PC-9 (cell line): ENCODE data around the gene CYP27B1. TPM values are rescaled to one million over a fixed set of nuclear protein-coding genes. Genes with fewer than 3 reads are reported as not detected.

Experiments
- BruUV-seq: library from RNA; stranded (reverse); fragments of 400-500 nt; replicated peaks from 2 replicates; lab custom pipeline; 2021; lab: Mats Ljungman, UMichigan
- CTCF ChIA-PET: fragments of 300-600 bp; sonication (Branson Sonifier 250); formaldehyde crosslinking; loops from one replicate; lab custom pipeline; 2022; ENCODE audit warnings: antibody characterized with exemption; lab: Charles Lee
- POLR2A ChIA-PET: fragments of 300-600 bp; sonication (Branson Sonifier 250); formaldehyde crosslinking; loops from one replicate; lab custom pipeline; 2022; ENCODE audit warnings: antibody characterized with exemption; ENCODE audit not compliant: unreplicated experiment; lab: Charles Lee
- DNase-seq, 2 experiments: peaks; one replicate each; pipeline versions ENCODE4 v3.0.0 to v3.0.0-alpha.2; 2015 to 2022; ENCODE audit warnings: mixed read lengths in 1 of 2
- H2AFZ ChIP-seq: fragments of 200-600 bp; sonication (generic); 2 replicates; pipeline ENCODE4 v1.8.1; 2017; ENCODE audit warnings: antibody characterized with exemption
- H3F3A ChIP-seq: fragments of 200-600 bp; sonication (generic); 2 replicates; pipeline ENCODE4 v1.8.1; 2017; ENCODE audit warnings: antibody characterized with exemption, mild to moderate bottlenecking, low read depth; ENCODE audit not compliant: insufficient read depth
- H3K27ac ChIP-seq: fragments of 200-600 bp; sonication (generic); 2 replicates; pipeline ENCODE4 v1.6.1; 2016; ENCODE audit warnings: mixed run types
- H3K27me3 ChIP-seq: fragments of 200-600 bp; sonication (generic); 2 replicates; pipeline ENCODE4 v1.6.1; 2016; ENCODE audit warnings: low read depth, mixed run types; ENCODE audit not compliant: insufficient read depth
- H3K36me3 ChIP-seq: fragments of 200-600 bp; sonication (generic); 2 replicates; pipeline ENCODE4 v1.6.1; 2016; ENCODE audit warnings: low read depth, mixed run types
- H3K4me1 ChIP-seq: fragments of 200-600 bp; sonication (generic); replicated peaks from 2 replicates; pipeline ENCODE4 v1.6.1; 2016; ENCODE audit warnings: mixed run types; ENCODE audit not compliant: insufficient read depth
- H3K4me2 ChIP-seq: fragments of 200-600 bp; sonication (generic); 2 replicates; pipeline ENCODE4 v1.6.1; 2017; ENCODE audit warnings: mixed run types
- H3K4me3 ChIP-seq: fragments of 200-600 bp; sonication (generic); 2 replicates; pipeline ENCODE4 v1.6.1; 2016; ENCODE audit warnings: mixed run types
- H3K79me2 ChIP-seq: fragments of 200-600 bp; sonication (generic); 2 replicates; pipeline ENCODE4 v1.6.1; 2017; ENCODE audit warnings: low read depth, mixed run types
- H3K9me2 ChIP-seq: fragments of 200-600 bp; sonication (generic); 2 replicates; pipeline ENCODE4 v1.8.1; 2017; ENCODE audit warnings: mild to moderate bottlenecking; ENCODE audit not compliant: insufficient read depth
- H3K9me3 ChIP-seq: fragments of 200-600 bp; sonication (generic); 2 replicates; pipeline ENCODE4 v1.8.1; 2016; ENCODE audit warnings: low read depth; ENCODE audit not compliant: insufficient read depth
- H4K20me1 ChIP-seq: fragments of 200-600 bp; sonication (generic); 2 replicates; pipeline ENCODE4 v1.8.1; 2017; ENCODE audit not compliant: insufficient read depth
- EZH2 ChIP-seq: fragments of 200-600 bp; sonication (generic); IDR thresholded peaks from 2 replicates; pipeline ENCODE4 v1.8.0; 2017; ENCODE audit warnings: antibody characterized with exemption, low read depth
- intact Hi-C: fragments of 100-400 bp; cut with micrococcal nuclease; formaldehyde crosslinking; loops from one replicate; pipeline ENCODE4 v1.10.0; 2022; ENCODE audit not compliant: unreplicated experiment
- total RNA-seq: library from RNA; stranded (reverse); gene quantifications from 2 replicates; pipeline ENCODE4 v1.2.3, GENCODE V29; 2021
- TF ChIP-seq, protein P1 (sequence below): fragments of 200-600 bp; sonication (generic); conservative IDR thresholded peaks from 2 replicates; pipeline ENCODE4 v1.6.1; 2017; ENCODE audit warnings: mixed run types, antibody characterized with exemption, mild to moderate bottlenecking, moderate library complexity

The CYP27B1 gene
- total RNA-seq, 1 experiment from 2014 or later: 1.8 TPM

DNA sequence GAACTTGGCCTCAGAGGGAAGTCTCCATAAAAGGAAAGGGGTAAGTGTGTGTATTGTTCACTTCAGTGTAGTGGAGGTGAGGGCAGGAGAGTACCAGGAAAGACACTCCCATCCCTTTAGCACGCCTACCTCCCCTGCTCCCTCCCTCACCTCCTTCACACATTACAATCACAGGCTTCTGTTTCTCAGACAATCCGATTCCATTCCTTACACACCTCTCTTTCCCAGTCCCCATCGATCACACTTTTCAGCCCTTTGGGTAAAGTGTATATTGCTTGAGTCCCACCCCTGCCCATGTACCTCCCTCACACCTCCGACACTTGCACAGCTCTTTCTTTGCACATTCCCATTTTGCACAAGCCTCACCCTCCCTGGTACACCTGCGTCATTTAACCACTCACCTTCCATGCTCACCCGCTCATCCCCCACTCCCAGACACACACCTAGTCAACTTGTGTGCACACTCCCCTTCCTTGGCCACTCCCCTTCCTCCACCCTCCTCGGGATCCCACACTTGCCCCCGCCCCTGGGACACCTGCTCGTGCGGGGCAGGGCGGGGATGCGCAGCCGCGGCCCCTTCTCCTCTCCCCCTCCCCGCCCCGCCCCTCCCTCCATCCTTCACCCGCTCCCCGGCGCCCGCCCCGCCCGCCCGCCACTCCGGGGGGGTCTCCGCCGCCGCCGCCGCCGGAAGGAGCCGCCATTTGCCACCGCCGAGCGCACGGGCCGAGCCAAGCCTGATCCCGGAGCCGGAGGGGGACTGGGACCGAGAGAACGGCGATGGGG lies 12.3 kb downstream of the CYP27B1 start, which contains the start of gene MARCHF9:
MARCHF9 (plus strand) TSS at position 693 of the 783 bp plus-strand sequence. CDS start 426 bp downstream, outside the sequence.
- Histone ChIP-seq H2AFZ (peak within 1 kb of the TSS; percentile 83), H3K79me2 (peaks cover 23% of the 10 kb centered on the region), H3K9me3 (no peaks in the 10 kb centered on the region), H3K27ac (no peak within 1 kb of the TSS), H4K20me1 (no peaks in the 10 kb centered on the region; the same call in 1 of the 2 replicates), H3K4me1 (peaks cover 27% of the 10 kb centered on the region), H3K4me3 (peak within 1 kb of the TSS; percentile 68), H3K4me2 (peak within 1 kb of the TSS; percentile 93), H3K36me3 (peaks cover 8% of the 10 kb centered on the region), H3K9me2 (no peaks in the 10 kb centered on the region), H3F3A (peaks cover 13% of the 10 kb centered on the region; the same call in 1 of the 2 replicates), H3K27me3 (no peaks in the 10 kb centered on the region)
- ChIA-PET CTCF (no interaction called here), POLR2A (interaction anchor here (0.7 kb wide), 1 partner anchor 12 kb away, joined by 6 read pairs; no protein-coding TSS in a partner anchor)
- no TSS peak for BruUV-seq
- intact Hi-C loops: loop anchor here (2.0 kb wide), 1 partner anchor 18 kb away; the partner anchor contains the start of genes EEF1AKMT3 and METTL1
- TF ChIP-seq, protein P1, sequence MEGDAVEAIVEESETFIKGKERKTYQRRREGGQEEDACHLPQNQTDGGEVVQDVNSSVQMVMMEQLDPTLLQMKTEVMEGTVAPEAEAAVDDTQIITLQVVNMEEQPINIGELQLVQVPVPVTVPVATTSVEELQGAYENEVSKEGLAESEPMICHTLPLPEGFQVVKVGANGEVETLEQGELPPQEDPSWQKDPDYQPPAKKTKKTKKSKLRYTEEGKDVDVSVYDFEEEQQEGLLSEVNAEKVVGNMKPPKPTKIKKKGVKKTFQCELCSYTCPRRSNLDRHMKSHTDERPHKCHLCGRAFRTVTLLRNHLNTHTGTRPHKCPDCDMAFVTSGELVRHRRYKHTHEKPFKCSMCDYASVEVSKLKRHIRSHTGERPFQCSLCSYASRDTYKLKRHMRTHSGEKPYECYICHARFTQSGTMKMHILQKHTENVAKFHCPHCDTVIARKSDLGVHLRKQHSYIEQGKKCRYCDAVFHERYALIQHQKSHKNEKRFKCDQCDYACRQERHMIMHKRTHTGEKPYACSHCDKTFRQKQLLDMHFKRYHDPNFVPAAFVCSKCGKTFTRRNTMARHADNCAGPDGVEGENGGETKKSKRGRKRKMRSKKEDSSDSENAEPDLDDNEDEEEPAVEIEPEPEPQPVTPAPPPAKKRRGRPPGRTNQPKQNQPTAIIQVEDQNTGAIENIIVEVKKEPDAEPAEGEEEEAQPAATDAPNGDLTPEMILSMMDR: no peak
- TF ChIP-seq EZH2: no peak
- DNase-seq: peak; percentile 62 to 83

DNA sequence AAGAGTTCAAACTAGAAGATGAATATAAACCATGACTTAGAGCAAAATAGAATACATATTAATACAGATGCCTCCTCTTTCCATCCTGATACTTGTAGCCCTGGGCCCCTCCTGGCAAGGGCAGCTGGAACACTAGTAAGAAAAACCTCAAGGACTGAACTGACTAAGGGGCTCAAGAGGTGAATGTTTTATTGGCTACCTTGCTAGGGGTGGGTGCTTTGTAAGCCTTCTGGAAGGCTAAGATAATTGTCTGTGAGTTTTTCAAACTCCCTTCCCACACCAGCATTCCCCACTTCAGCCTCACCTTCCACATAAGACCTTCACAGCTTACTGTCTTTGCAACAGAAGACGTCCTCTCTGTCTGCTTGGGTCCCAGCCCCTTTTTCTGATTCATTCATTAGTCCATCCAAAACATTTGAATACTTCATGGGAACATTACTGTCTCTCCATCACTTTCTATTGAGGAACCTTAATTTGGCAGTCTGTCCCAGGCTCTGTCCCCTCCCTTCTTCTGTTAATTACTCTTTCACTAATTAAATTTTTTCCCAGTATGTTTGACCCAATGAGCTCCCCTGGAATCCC lies 13.0 kb downstream of the CYP27B1 start:
- POLR2A ChIA-PET: interaction anchor here (0.7 kb wide), 1 partner anchor 12 kb away, joined by 6 read pairs; no protein-coding TSS in a partner anchor

DNA sequence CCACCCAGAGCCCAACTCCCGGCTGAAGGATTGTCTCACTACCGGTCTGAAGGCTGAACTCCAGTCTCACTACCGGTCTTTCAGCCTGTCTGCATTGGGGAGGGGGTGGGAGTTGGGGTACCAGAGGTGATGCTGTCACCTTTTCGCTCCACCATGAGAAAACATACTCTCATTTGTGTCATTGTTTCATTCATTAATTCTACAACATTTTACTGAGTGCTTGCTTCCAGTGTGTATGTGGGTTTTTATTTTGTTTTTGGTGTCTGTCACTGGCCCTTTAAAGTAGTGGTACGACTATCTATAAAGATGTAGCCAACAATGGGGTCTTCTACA lies 14.2 kb downstream of the CYP27B1 start:
- peaks cover 27% of the 10 kb centered on the region for H3K4me1 ChIP-seq
- ChIA-PET POLR2A (no interaction called here), CTCF (no interaction called here)
- no peaks in the 10 kb centered on the region for H3K27me3 ChIP-seq
- DNase-seq: no peak
- H3K27ac ChIP-seq: no peak overlapping the region
- H3K79me2 ChIP-seq: peaks cover 27% of the 10 kb centered on the region
- no peak overlapping the region for H2AFZ ChIP-seq
- peak overlapping the region; percentile 51 for H3K4me3 ChIP-seq
- peaks cover 29% of the 10 kb centered on the region; the same call in 1 of the 2 replicates for H3F3A ChIP-seq
- H3K36me3 ChIP-seq: peaks cover 14% of the 10 kb centered on the region
- H4K20me1 ChIP-seq: no peaks in the 10 kb centered on the region
- TF ChIP-seq EZH2: no peak
- TF ChIP-seq, protein P1: no peak
- peak overlapping the region; percentile 74 for H3K4me2 ChIP-seq
- H3K9me2 ChIP-seq: no peaks in the 10 kb centered on the region
- no peaks in the 10 kb centered on the region for H3K9me3 ChIP-seq
- intact Hi-C loops: loop anchor here (2.0 kb wide), 1 partner anchor 230 kb away; the partner anchor contains the start of gene MBD6
- BruUV-seq: no TSS peak

More for the DNA sequence above, 13.0 kb downstream of the CYP27B1 start:
- H3K79me2 ChIP-seq: peaks cover 27% of the 10 kb centered on the region
- H4K20me1 ChIP-seq: no peaks in the 10 kb centered on the region
- H3K36me3 ChIP-seq: peaks cover 14% of the 10 kb centered on the region
- peaks cover 27% of the 10 kb centered on the region for H3K4me1 ChIP-seq
- peaks cover 20% of the 10 kb centered on the region; the same call in 1 of the 2 replicates for H3F3A ChIP-seq
- no peaks in the 10 kb centered on the region for H3K9me3 ChIP-seq
- no peak for DNase-seq
- TF ChIP-seq EZH2: no peak
- TF ChIP-seq, protein P1: no peak
- intact Hi-C loops: loop anchor here (2.0 kb wide), 2 partner anchors 19 to 231 kb away; partner anchors contain the start of genes EEF1AKMT3, MBD6 and METTL1
- H2AFZ ChIP-seq: no peak overlapping the region
- H3K4me2 ChIP-seq: peak overlapping the region; percentile 93
- BruUV-seq: no TSS peak
- no peaks in the 10 kb centered on the region for H3K27me3 ChIP-seq
- CTCF ChIA-PET: no interaction called here
- H3K27ac ChIP-seq: no peak overlapping the region
- H3K4me3 ChIP-seq: peak overlapping the region; percentile 68; the same call in 1 of the 2 replicates
- no peaks in the 10 kb centered on the region for H3K9me2 ChIP-seq
